Testis (tissue), 3 donors: ENCODE data around the gene SNN. TPM values are rescaled to one million over a fixed set of nuclear protein-coding genes. Genes with fewer than 3 reads are reported as not detected.

Source experiments
- DNase-seq: peaks from one replicate; pipeline ENCODE4 v3.0.0-alpha.2; 2019
- H3K27ac ChIP-seq, 2 donors: fragments of 200-600 bp; sonication (generic); one replicate each; pipeline ENCODE4 v1.5.1; 2019
- H3K27me3 ChIP-seq: fragments of 200-600 bp; sonication (generic); one replicate; pipeline ENCODE4 v1.5.1; 2019
- H3K36me3 ChIP-seq: fragments of 200-600 bp; sonication (generic); one replicate; pipeline ENCODE4 v1.5.1; 2017; ENCODE audit warnings: low read depth; ENCODE audit errors: missing control alignments
- H3K4me1 ChIP-seq: fragments of 200-600 bp; sonication (generic); one replicate; pipeline ENCODE4 v1.5.1; 2019
- H3K4me3 ChIP-seq, 2 donors: fragments of 200-600 bp; sonication (generic); one replicate each; pipeline ENCODE4 v1.5.1; 2017 to 2019
- H3K9me3 ChIP-seq: fragments of 200-600 bp; sonication (generic); one replicate; pipeline ENCODE4 v1.5.1; 2017
- CTCF ChIP-seq, 3 experiments: fragments of 450-650 bp in 2 of 3; fragments of 200-600 bp in 1 of 3; sonication (generic) in 1 of 3; IDR thresholded peaks; one replicate each; pipeline ENCODE4 v1.5.1; 2016 to 2019; ENCODE audit warnings: antibody characterized with exemption in 3 of 3, mild to moderate bottlenecking in 2 of 3, moderate library complexity in 1 of 3
- POLR2A ChIP-seq: fragments of 450-650 bp; IDR thresholded peaks from one replicate; pipeline ENCODE4 v1.6.1; 2017; ENCODE audit warnings: antibody characterized with exemption, mild to moderate bottlenecking, moderate library complexity
- WGBS, 2 donors: methylation state at CpG; one replicate each; pipeline ENCODE4 v1.1.5; 2018; 5-methylcytosine and 5-hydroxymethylcytosine counted together
- intact Hi-C: fragments of 100-400 bp; cut with DNase I; formaldehyde crosslinking; loops from one replicate; pipeline ENCODE4 v1.15.1; 2023; ENCODE audit warnings: low total_unique reads
- polyA plus RNA-seq: library from polyadenylated mRNA; stranded (reverse); fragments of 350-450 nt; fragmentation: Illumina TruSeq; extraction: RNeasy Lipid Tissue Mini Kit (QIAGEN cat#74804); gene quantifications from one replicate; pipeline ENCODE4 v1.2.3, GENCODE V29; 2014; ENCODE audit warnings: low read depth, low replicate concordance; ENCODE audit not compliant: insufficient read depth
- total RNA-seq, 2 donors: library from RNA; depleted of rRNA; stranded (reverse); fragments of >200 nt; gene quantifications; one replicate each; pipeline ENCODE4 v1.2.3, GENCODE V29; 2016

The SNN gene
- total and polyA plus RNA-seq, 3 donors from 2014 or later, result 7.0 to 10.3 (median 10.1) TPM

GRCh38 chr16:11676799-11677198 lies 8.5 kb downstream of the SNN start:
- no peak for TF ChIP-seq CTCF (IDR thresholded peaks at IDR 0.05)
- TF ChIP-seq POLR2A, result no peak
- Histone ChIP-seq H3K4me1 (peaks cover 27% of the 10 kb centered on the region), H3K4me3 (no peak overlapping the region), H3K27me3 (no peaks in the 10 kb centered on the region), H3K36me3 (no peaks in the 10 kb centered on the region), H3K27ac (no peak overlapping the region), H3K9me3 (no peaks in the 10 kb centered on the region)
- no peak for DNase-seq
- intact Hi-C loops, result no loop called here
- 95% methylated on average over 14 of the region's 14 CpGs for WGBS, 2 donors

- WGBS, 2 donors, result 68 to 80% methylated on average over 9 of the region's 9 CpGs
Observed at GRCh38 chr16:11677451-11677951, 9.2 kb downstream of the SNN start.

GRCh38 chr16:11677959-11678881 lies 10.0 kb downstream of the SNN start:
- no peak overlapping the region for H3K4me3 ChIP-seq
- peak overlapping the region in 1 of 2 donors; percentile 50 for H3K27ac ChIP-seq
- WGBS, 2 donors, result 79 to 80% methylated on average over 18 of the region's 18 CpGs
- no peaks in the 10 kb centered on the region for H3K27me3 ChIP-seq
- DNase-seq, result no peak
- TF ChIP-seq POLR2A (no peak), CTCF (IDR thresholded peaks at IDR 0.05) (no peak)
- intact Hi-C loops, result no loop called here
- H3K36me3 ChIP-seq, result no peaks in the 10 kb centered on the region
- no peaks in the 10 kb centered on the region for H3K9me3 ChIP-seq
- H3K4me1 ChIP-seq, result peaks cover 14% of the 10 kb centered on the region

More at GRCh38 chr16:11677451-11677951, 9.2 kb downstream of the SNN start:
- Histone ChIP-seq H3K9me3 (no peaks in the 10 kb centered on the region), H3K4me3 (no peak overlapping the region), H3K4me1 (peaks cover 21% of the 10 kb centered on the region), H3K36me3 (no peaks in the 10 kb centered on the region), H3K27me3 (no peaks in the 10 kb centered on the region), H3K27ac (no peak overlapping the region)
- DNase-seq, result no peak
- TF ChIP-seq POLR2A (no peak), CTCF (IDR thresholded peaks at IDR 0.05) (no peak)
- intact Hi-C loops, result no loop called here

- no peaks in the 10 kb centered on the region for H3K27me3 ChIP-seq
- H3K36me3 ChIP-seq, result no peaks in the 10 kb centered on the region
- H3K9me3 ChIP-seq, result no peaks in the 10 kb centered on the region
- TF ChIP-seq CTCF (IDR thresholded peaks at IDR 0.05) (no peak), POLR2A (no peak)
- WGBS, 2 donors, result 63 to 89% methylated on average over 7 to 12 of the region's 13 CpGs
- H3K4me1 ChIP-seq, result peaks cover 3% of the 10 kb centered on the region
- intact Hi-C loops, result no loop called here
- no peak overlapping the region for H3K4me3 ChIP-seq
- DNase-seq, result peak; percentile 47
- H3K27ac ChIP-seq, result no peak overlapping the region
Observed at GRCh38 chr16:11679250-11679649, 11.0 kb downstream of the SNN start.
